K562 (cell line): ENCODE measurements around the gene PRKCSH. TPM values are rescaled to one million over a fixed set of nuclear protein-coding genes. Genes with fewer than 3 reads are reported as not detected.

Experiments
- CBX8 ChIP-seq: fragments of 200-600 bp; sonication (generic); IDR thresholded peaks from 2 replicates; pipeline ENCODE4 v1.6.1; 2012; ENCODE audit warnings: borderline replicate concordance, mixed run types, low read depth, mild to moderate bottlenecking, moderate library complexity, mixed read lengths, low read length, control low read depth, inconsistent platforms; ENCODE audit not compliant: poor library complexity, severe bottlenecking; ENCODE audit errors: extremely low read depth
- CC2D1A ChIP-seq: fragments of 450-650 bp; IDR thresholded peaks from 2 replicates; pipeline ENCODE4 v1.6.1; 2017; ENCODE audit warnings: mild to moderate bottlenecking
- CEBPG ChIP-seq, 3 experiments: fragments of 200-800 bp in 1 of 3; sonication (Bioruptor generic) in 1 of 3; sonication (generic) in 1 of 3; formaldehyde crosslinking in 1 of 3; IDR thresholded peaks in 2 of 3; conservative IDR thresholded peaks in 1 of 3; 2 replicates each; pipeline versions ENCODE4 v1.6.1 to v1.8.0; 2016 to 2022; ENCODE audit warnings: missing compliant biosample characterization in 2 of 3, missing genetic modification characterization in 2 of 3, mild to moderate bottlenecking in 1 of 3, missing genetic modification reagents in 1 of 3
- CREB5 ChIP-seq: fragments of 250-450 bp; sonication (Bioruptor Pico); IDR thresholded peaks from 2 replicates; pipeline ENCODE4 v1.5.0; 2020; ENCODE audit warnings: mild to moderate bottlenecking
- DPF2 ChIP-seq: fragments of 450-650 bp; IDR thresholded peaks from 2 replicates; pipeline ENCODE4 v1.6.1; 2016
- HDAC6 ChIP-seq: IDR thresholded peaks from 2 replicates; pipeline ENCODE4 v1.6.1; 2012; ENCODE audit warnings: low read depth, mild to moderate bottlenecking, control low read depth, inconsistent platforms, low read length, moderate library complexity
- KHSRP ChIP-seq: fragments of 450-650 bp; IDR thresholded peaks from 2 replicates; pipeline ENCODE4 v1.6.1; 2017
- NR1H2 ChIP-seq: sonication (generic); formaldehyde crosslinking; IDR thresholded peaks from 2 replicates; pipeline ENCODE4 v1.4.0; 2020; ENCODE audit warnings: mild to moderate bottlenecking, missing genetic modification reagents
- POU5F1 ChIP-seq: fragments of 150-350 bp; IDR thresholded peaks from 2 replicates; pipeline ENCODE4 v1.6.1; 2014; ENCODE audit warnings: borderline replicate concordance, low read length, low read depth, mild to moderate bottlenecking; ENCODE audit not compliant: partially characterized antibody
- RBM22 ChIP-seq: fragments of 200-400 bp; formaldehyde crosslinking; IDR thresholded peaks from 2 replicates; pipeline ENCODE4 v1.6.1; 2018; ENCODE audit warnings: low read length, low read depth; ENCODE audit not compliant: poor library complexity, severe bottlenecking
- RFX5 ChIP-seq: IDR thresholded peaks from 2 replicates; pipeline ENCODE4 v1.6.1; 2011; ENCODE audit warnings: low read depth, mild to moderate bottlenecking, improper control_type of control experiment, low read length
- RHOXF2B ChIP-seq: fragments of 250-450 bp; sonication (Bioruptor Pico); conservative IDR thresholded peaks from 2 replicates; pipeline ENCODE4 v1.5.1; 2021
- ZBTB26 ChIP-seq: fragments of 450-650 bp; formaldehyde crosslinking; IDR thresholded peaks from 2 replicates; pipeline ENCODE4 v1.4.0; 2022; ENCODE audit warnings: missing genetic modification characterization
- ZKSCAN8 ChIP-seq: fragments of 200-800 bp; sonication (Bioruptor generic); IDR thresholded peaks from 2 replicates; pipeline ENCODE4 v1.6.1; 2016; ENCODE audit warnings: missing genetic modification characterization, missing compliant biosample characterization
- ZNF407 ChIP-seq: fragments of 450-650 bp; IDR thresholded peaks from 2 replicates; pipeline ENCODE4 v1.6.1; 2016; ENCODE audit warnings: low read depth
- polyA plus RNA-seq, 8 experiments: library from polyadenylated mRNA; depleted of rRNA in 4 of 8; stranded (reverse) in 5 of 8; unstranded in 3 of 8; fragments of >200 nt; fragmentation: Nextera tagmentation in 2 of 8; fragmentation: Illumina TruSeq in 1 of 8; extraction: Ambion mirVana in 2 of 8; extraction: Trizol in 1 of 8; gene quantifications; 2 replicates each; pipeline versions ENCODE4 v1.2.1 to v1.2.3, GENCODE V29; 2011 to 2014; ENCODE audit warnings: inconsistent platforms in 1 of 8, missing spikeins in 1 of 8
- total RNA-seq, 7 experiments: library from RNA; depleted of rRNA in 6 of 7; stranded (reverse); fragments of >200 nt in 6 of 7; fragmentation: Illumina TruSeq in 2 of 7; extraction: Trizol in 2 of 7; gene quantifications; 2 replicates each; pipeline versions ENCODE4 v1.2.1 to v1.2.3, GENCODE V29; 2011 to 2021; ENCODE audit warnings: low replicate concordance in 1 of 7

Gene PRKCSH
- total and polyA plus RNA-seq, 9 of the 15 experiments (the other 6 are each of a cell fraction or from before 2014, with no cell fraction given) = 2.3 to 297 (median 48.1) TPM

- TF ChIP-seq ZNF407 = no peak
- TF ChIP-seq HDAC6 = no peak
- TF ChIP-seq RBM22 = no peak
- TF ChIP-seq KHSRP = no peak
- TF ChIP-seq DPF2 = no peak
- TF ChIP-seq NR1H2 = no peak
- no peak for TF ChIP-seq CREB5 (CRISPR knock-in tag)
- TF ChIP-seq CC2D1A = no peak
- TF ChIP-seq CEBPG (CRISPR knock-in tag; IDR thresholded peaks at IDR 0.05) = no peak; the same call in none of the 2 replicates
- no peak for TF ChIP-seq CEBPG (tag; conservative IDR thresholded peaks at IDR 0.05 in 1 of 2, IDR thresholded peaks at IDR 0.05 in 1 of 2)
- TF ChIP-seq POU5F1 = no peak
- no peak for TF ChIP-seq RFX5
- TF ChIP-seq RHOXF2B (CRISPR knock-in tag) = no peak
- no peak for TF ChIP-seq ZKSCAN8
- TF ChIP-seq ZBTB26 (CRISPR knock-in tag) = no peak
- TF ChIP-seq CBX8 = no peak
Measured at GRCh38 chr19:11482384-11483050, 47.1 kb downstream of the PRKCSH start (continued).
